ENCODE measurements around the gene MSH5.
"Not testable (repeated sequence)": the region's sequence is repeated elsewhere in the genome, so short reads cannot be mapped to it uniquely, and the experiment has no call there.

Gene MSH5

GRCh38 chr6:31739639-31740396, at the start of gene MSH5:
MSH5 (plus strand) TSS chr6:31740005; CDS start chr6:31740467, 462 bp downstream.
- peak; percentile 90 for DNase-seq

- no peak for DNase-seq
Observed at GRCh38 chr6:31690231-31691077, 49.4 kb upstream of the MSH5 start.

GRCh38 chr6:31691078-31691463, 48.7 kb upstream of the MSH5 start:
- DNase-seq = no peak

- DNase-seq = no peak
Observed at GRCh38 chr6:31691564-31692108, 48.2 kb upstream of the MSH5 start.

GRCh38 chr6:31692353-31692752, 47.5 kb upstream of the MSH5 start:
- no peak for DNase-seq

- DNase-seq = no peak
Observed at GRCh38 chr6:31692886-31693285, 46.9 kb upstream of the MSH5 start.

GRCh38 chr6:31693535-31693934, 46.3 kb upstream of the MSH5 start:
- DNase-seq = no peak

GRCh38 chr6:31697555-31697954, 42.2 kb upstream of the MSH5 start:
- DNase-seq = no peak

- DNase-seq = no peak
Observed at GRCh38 chr6:31700740-31701401, 38.9 kb upstream of the MSH5 start.

- DNase-seq = no peak
Observed at GRCh38 chr6:31701666-31702404, 38.0 kb upstream of the MSH5 start.

GRCh38 chr6:31702405-31702818, 37.4 kb upstream of the MSH5 start:
- peak; percentile 7 for DNase-seq

- peak; percentile 95 for DNase-seq
Observed at GRCh38 chr6:31702819-31703716, 36.7 kb upstream of the MSH5 start, which contains the start of gene ABHD16A. ABHD16A (minus strand) TSS chr6:31703324; CDS start chr6:31703281, 43 bp downstream.

GRCh38 chr6:31705931-31706330, 33.9 kb upstream of the MSH5 start:
- DNase-seq = no peak

- no peak for DNase-seq
Observed at GRCh38 chr6:31706599-31706998, 33.2 kb upstream of the MSH5 start, which contains the start of gene LY6G6F. LY6G6F (plus strand) TSS chr6:31706866; CDS start chr6:31706907, 41 bp downstream.

- no peak for DNase-seq
Observed at GRCh38 chr6:31707701-31708100, 32.1 kb upstream of the MSH5 start.

- DNase-seq = no peak
Observed at GRCh38 chr6:31708224-31708623, 31.6 kb upstream of the MSH5 start.

- not testable (repeated sequence) for DNase-seq
Observed at GRCh38 chr6:31709157-31709556, 30.6 kb upstream of the MSH5 start.

- DNase-seq = no peak
Observed at GRCh38 chr6:31710523-31711219, 29.1 kb upstream of the MSH5 start.

- DNase-seq = no peak
Observed at GRCh38 chr6:31711233-31711632, 28.6 kb upstream of the MSH5 start.

- no peak for DNase-seq
Observed at GRCh38 chr6:31712296-31712695, 27.5 kb upstream of the MSH5 start.

GRCh38 chr6:31713465-31713864, 26.3 kb upstream of the MSH5 start:
- DNase-seq = no peak
